HG03565 (cell line): ENCODE measurements around the gene ARX.

Source experiments
- ATAC-seq: cut with Tn5 transposase; IDR thresholded peaks from one replicate; pipeline ENCODE4 v1.9.1; 2021; ENCODE audit warnings: mild to moderate bottlenecking, moderate library complexity; ENCODE audit not compliant: unreplicated experiment

ARX gene

DNA sequence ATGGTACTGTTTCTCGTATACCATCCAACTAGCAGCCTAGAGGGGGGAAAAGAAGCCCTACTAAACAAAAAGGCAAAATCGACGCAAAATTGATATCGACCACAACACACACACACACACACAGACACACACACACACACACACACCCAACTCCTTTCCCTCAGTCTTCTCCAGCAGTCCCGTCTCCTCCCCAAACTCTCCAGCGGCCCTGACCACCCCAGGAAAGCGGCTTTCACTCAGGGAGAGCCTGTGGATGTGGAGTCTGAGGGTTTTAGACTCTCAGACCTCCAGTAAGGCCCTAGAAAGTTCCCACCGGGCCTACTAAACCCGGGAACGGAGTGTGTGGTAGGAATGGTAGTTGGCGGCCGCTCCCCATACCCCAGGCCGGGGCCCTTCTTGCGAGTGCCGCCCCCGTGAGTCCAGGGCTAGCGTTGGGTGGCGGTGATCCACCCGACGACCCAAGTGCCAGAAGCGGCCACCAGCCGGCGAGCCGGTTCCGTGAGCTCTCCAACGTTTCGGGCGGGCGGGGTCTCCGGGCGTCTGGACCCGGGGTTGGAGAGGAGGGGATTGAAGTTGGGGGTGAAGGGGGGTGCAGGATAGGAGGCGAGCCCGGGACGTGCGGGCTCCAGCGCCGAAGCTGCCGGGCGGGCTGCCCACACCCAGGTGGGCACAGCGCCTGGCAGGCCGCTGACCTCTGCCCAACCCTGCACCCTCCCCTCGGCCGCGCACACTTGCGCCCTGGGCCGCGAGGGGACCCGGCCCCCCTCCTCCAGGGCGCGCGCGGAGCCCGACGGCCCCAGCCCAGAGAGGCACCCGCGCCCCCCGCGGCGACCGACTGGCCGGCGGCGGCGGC is 13.7 kb downstream of the ARX start:
- ATAC-seq = no peak

DNA sequence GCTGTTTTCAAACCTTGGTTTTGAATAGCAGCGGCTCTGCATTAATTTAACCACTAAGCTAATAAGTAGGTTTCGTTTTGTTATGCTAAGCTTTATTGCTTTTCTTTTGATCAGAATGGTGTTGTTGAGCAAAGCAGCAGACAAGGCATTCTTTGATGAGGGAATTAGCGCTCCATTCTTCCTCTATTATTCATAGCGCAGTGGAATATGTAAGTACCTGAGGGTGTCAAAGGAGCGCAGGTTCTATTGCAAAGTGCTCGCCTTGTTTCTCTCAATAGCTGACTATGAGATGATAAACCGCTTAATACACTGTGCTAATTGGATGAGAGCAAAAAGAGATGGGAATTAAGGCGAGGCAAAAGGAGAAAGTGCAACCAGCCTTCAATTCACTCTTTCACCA is 16.3 kb downstream of the ARX start:
- ATAC-seq = no peak

DNA sequence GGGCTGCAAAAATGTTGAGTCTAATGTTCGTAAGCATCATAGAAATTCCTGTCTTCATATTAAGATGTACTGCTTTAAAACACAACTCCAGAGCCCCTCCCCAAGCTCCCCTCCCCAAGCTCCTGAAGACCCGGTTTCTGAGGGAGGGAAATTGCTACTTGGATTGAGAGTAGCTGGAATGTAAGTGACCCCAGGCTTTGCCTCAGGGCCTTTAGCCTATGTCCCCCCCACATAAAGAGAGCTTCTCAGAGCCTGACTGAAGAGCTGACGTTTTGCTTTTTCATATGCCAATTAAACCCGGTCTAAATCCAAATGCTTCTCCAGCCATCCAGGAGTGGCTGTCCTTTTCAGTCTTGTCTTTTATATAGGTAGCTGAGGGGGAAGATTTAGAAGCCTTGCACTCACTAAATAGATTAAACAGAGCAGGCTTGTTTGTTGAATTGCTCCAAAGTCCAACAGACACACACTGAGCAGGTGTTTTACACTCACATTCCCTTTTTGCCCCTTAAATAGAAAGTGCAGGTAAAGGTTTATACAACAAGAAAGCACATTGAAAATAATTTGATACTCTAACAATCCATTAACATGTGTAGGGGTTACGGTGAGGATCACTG is 19.6 kb downstream of the ARX start:
- ATAC-seq = no peak

DNA sequence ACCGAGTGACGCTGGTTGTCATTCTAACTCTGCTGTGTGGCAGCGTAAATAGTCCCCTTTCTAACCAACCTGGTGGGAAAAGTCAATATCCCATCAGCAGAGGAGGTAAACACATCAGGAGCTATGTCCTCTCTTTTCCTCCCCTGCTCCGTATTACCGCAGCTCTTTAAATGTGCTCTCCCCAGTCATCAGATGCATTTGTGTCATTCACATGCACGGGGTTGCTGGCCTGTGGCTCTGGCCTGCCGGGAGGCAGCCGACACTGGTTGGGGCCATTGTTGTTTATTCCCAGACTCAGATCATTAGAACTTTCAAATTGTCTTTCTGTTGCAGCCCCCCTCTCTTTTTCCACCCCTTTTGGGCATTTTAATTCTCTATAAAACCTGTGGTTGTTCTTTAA is 21.9 kb downstream of the ARX start:
- ATAC-seq = no peak

DNA sequence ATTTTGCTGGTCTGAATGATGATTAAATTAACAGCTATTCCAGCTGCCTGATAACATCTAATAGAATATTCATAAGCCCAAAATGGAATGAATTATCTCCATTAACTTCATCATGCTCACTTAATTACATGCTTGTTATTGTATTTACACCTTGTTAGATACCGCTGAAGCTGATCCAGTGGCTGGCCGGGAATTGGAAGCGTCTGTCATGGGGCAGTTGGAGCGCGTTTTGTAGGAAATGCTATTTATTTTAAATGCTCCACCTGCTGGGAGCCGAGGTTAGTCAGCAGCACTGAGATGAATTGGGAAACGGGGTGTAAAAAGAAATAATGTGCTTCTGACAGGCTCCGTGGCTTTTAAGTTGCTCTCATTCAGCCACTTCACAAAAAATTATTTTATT is 25.2 kb downstream of the ARX start:
- no peak for ATAC-seq

DNA sequence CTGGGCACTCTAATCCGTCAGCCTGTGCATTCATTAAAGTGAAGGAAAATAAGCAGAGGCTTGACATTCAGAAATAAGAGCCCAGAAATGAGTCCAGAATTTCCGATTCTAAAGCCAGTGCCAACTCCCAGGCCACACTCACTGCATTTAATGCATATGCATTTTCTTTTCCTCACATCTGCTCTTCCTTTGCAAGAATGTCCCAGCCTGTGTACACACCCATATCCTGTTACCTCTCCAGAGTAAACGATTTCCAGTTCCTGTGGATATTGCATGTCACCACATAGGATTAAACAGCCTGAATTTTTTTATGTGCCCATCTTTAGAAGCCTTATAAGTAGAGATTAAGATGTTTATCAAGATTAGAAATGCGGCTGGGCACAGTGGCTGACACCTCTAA is 27.5 kb downstream of the ARX start:
- no peak for ATAC-seq

DNA sequence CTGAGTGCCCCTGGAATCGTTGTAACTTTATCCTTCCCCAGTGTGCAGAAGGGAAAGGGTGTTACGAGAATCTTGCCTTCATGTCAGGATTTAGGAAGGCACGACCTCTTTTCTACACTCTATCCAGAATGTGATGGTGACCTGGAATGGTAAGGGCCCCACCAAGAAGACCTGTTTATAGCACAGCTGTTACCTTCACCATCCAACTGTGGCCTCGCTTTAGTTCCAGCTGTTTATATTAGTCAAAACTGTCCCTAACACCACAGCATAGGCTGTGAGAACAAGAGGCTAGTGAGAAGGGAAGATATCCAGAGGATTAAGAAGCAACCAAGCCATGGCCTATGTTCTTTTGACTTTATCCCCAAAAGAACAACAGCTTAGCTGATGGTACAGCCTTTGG is 28.0 kb downstream of the ARX start:
- no peak for ATAC-seq

DNA sequence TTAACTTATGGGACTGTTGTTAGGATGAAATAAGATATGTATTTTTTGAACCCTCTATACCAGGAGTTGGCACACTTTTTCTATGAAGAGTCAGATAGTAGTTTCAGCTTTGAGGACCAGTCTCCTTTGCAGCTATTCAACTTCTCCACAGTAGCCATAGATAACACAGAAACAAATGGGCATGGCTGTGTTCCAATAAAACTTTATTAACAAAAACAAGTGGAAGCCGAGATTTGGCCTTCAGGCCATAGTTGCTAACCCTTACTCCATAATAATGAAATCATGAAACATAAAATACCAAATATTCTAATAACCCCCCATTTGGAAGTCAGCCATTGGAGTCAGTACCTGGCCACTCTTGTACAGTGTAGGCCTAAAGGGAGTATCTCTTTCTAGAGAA is 30.6 kb downstream of the ARX start:
- no peak for ATAC-seq

DNA sequence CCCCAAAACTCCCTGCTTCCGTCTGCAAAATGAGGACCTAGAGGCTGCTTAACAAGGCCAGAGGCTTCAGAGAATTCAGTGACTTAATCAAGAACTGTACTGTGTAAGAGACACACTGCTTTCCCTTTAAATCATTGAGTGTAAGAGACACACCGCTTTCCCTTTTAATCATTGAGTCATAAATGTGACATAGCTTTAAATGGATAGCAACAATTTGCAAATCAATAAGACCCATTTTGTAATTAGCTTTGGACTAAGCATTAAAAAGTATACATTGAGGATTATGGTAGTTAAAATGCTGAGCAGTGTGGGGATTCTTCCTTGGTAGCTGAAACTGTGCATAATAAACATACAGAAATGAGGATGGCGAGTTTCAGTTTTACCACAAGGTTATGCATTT is 31.8 kb downstream of the ARX start:
- no peak for ATAC-seq

DNA sequence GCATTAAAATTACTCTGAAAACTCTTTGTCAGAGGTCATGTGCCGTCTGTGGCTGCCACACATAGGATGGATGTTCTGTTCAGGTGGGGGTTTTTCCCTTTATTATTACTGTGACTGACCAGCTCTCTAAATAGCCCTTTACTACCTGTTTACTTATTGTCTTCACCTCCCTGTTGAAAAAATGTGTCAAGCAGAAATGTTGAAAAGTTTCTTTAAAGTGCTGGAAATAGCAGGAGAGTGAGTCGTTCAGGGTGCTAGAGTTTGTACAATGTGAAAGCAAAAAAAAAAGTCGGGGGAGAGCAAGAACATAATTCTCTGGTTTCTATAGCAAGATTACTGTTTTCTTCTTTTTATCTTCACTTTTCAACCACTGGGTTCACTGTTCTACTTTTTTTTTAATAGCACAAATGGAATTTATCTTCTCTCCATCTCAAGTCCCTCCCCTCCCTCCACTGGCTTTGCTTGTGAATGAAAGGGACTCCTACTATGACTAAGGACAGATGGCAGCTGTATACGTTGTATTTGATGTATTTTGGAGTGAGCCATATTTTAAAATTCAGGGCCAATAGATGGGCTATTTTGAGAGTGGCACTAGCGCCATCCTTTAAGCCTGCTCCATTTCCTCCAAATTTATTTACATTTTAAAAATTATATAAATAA is 33.3 kb downstream of the ARX start:
- ATAC-seq = no peak

DNA sequence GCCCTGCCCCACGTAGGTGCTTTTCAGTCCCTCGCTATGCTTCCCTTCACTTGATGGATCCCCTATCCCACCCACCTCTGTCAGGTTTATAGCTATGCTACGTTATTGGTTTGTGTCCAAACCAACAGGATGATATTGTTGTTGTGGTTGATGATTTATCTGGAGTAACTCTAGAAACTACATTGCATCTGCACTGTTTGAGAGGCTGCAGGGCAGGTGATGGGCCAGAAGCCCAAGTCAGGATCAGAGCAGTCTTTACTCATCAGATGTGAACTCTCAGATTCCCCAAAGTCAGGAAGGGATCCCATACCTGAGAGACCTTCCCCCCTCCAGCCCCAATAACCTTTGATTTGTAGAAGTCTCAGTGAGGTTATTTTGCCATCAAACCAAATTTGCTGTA is 34.7 kb downstream of the ARX start:
- no peak for ATAC-seq

DNA sequence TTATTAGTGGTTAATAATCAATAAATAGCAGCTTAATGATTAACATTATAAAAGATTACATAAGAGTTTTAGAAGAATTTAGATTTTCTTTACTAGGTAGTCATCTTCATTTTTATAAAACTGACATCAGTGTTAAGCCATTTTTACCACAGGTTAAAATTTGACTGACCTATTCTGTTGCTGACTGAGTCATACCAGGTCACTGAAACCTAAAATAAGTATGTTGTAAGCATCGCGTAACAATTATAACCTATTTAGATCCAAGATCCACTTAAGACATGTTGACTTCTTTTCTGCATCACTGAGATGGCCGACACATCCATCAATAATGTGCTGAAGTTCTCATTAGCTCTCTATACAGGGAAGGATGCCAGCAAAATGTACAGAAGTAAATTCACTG is 36.7 kb downstream of the ARX start:
- no peak for ATAC-seq

DNA sequence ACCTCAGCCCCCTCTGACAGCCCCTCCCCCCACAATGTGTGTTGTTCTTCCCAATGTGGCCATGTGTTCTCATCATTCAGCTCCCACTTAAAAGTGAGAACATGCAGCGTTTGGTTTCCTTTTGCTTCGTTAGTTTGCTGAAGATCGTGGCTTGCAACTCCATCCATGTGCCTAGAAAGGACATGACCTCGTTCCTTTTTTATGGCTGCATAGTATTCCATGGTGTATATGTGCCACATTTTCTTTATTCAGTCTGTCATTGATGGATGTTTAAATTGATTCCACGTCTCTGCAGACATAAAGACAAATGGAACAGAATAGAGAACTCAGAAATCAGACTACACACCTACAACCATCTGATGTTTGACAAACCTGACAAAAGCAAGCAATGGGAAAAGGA is 46.0 kb downstream of the ARX start:
- no peak for ATAC-seq

DNA sequence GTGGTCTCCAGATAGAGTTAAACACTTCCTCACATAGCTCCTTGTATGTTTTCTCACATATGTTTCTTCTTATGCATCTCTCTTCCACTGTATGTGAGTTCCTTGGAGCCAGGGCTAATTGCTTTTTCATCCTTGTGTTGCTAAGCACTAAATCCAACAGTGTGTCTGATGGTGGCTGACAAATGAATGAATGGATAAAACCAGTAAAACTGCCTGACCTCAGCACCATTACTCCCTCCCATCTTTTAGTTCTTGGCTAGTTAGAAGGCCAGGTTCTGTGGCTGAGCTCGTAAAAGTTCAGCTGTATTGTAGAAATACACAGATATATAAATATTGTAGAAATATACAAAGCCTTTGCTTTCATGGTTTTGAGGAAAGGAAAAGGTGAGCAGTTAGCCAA is 50.4 kb downstream of the ARX start:
- no peak for ATAC-seq

DNA sequence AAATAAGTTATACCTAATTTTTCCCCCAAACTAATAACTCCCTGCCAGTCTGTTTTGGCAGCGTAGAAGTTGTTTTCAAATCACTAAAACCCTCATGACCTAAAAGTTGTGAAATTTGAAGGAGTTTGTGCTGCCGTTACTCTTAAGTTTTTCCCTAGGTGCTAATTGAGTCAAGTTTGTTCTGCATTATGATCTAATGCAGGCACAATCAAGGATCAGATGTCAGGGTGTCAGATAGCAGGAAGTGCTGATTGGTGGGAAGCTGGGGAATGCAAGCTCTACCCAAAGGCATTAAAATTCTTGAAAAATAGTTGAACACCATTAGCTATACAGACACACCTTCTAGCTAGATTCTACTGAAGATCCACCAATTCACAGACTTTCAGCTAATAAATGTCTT is 51.9 kb downstream of the ARX start:
- ATAC-seq = no peak

DNA sequence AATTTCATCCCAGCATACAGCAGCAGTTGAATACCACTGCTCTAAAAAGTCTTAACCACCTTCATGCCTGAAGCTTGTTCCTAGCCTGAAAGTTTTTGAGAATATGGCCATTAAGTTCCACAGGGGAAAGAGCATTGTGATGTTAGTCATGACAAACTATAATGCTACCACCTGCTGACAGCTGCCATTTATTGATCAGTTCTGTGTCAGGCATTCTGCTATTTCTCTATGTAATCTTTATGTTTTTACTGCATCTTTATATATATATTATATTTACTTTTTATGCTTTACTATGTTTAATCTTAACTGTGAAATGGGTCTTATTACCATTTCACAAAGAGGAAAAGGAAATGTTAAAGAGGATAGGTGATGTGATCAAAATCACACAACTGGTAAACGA is 54.0 kb downstream of the ARX start:
- ATAC-seq = no peak

DNA sequence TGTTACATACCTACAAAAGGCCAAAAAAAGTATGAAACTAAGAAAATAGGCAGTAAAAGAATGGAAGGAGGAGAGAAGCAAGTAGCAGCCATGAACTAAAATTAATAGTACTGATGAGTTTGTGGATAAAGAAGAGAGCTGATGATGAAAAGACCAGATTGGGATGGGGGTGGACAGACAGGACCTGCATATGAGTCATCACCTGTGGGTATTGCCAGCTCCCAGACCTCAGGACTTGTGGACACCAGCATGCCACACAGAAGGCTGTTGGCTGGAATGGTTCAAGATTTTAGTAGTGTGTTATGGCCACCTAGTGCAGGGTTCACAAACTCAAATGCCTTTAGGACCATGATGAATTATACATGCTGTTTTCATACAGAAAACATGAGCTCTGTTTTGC is 58.9 kb downstream of the ARX start:
- ATAC-seq = no peak

DNA sequence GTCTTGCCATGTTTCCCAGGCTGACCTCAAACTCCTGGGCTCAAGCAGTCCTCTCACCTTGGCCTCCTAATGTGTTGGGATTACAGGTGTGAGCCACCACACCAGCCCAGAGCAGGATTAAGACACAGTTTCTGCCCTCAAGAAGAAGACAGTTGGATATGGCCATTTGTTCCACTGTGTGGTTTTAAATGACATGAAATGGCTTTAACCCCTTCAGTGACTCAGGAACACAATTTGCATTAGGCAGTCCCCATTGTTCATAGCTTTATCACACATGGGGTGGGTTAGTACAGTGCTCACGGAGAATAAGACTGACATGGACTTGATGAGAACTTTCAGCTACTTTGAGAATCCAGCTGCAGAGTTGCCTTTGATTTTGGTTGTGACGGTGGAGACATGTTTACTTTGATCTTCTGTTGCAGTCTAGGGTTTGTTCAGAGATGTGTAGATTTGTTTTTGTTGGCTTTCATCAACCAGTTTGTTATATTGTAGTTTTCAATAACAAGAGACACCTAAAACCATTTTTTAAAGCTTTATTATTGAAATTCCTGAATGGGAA is 60.3 kb downstream of the ARX start:
- ATAC-seq = no peak

DNA sequence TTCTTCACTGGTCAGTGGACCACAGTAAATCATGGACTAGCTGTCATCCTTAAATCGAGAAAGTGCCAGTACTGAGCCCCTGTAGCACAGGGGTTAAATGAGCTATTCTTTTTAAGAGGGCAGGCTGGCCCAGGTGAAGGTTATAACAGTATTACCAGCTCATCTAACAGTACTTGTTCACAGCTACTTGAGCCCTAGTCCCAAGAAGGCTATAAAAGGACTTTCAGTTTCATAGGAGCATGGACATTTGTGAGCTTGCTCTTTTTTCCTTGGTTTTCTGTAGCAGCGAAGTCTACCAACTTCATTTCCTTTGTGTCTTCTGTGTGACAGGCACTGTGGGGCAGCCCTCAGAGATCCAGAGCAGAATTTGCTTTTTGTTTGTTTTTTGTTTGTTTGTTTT is 61.0 kb downstream of the ARX start:
- no peak for ATAC-seq
